ENCODE data around the gene TNFRSF6B.

The TNFRSF6B gene

DNA sequence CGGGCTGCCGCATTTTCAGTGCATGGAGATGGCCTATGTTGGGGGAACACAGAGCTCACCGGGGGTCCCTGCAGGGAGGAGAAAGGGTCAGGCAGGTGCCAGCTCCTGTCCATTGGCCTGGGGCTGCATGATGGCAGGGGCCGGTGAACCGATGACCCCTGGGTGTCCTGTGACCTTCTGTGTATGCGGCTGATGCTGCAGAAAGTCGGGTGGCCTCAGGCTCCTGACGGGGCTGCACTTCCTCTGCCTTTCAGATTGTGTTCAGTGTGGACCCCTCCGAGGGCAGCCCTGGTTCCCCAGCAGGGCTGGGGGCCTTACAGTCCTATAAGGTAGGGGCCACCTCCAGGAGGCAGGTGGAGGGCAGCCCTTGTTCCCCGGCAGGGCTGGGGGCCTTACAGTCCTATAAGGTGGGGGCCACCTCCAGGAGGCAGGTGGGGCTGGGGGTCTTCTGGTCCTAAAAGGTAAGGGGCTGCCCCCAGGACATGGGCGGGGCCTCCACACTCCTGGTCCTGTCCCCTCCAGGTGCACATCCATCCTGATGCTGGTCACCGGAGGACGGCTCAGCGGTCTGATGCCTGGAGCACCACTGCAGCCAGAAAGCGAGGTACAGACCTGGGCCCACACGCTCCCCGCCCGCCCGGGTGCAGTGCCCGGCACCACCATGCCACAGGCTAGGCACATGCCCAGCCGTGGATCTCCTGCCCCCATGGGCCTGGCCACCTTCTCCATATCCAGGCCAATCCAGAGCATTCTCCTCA is 11.0 kb upstream of the TNFRSF6B start:
- no peak overlapping the region for H3K9ac ChIP-seq (ENCODE audit: low read length)
- no peaks in the 10 kb centered on the region for H3K36me3 ChIP-seq (ENCODE audit: low read length)
- no peaks in the 10 kb centered on the region for H3F3A ChIP-seq (ENCODE audit: insufficient read depth)
- H3K9me2 ChIP-seq (replicated peaks; ENCODE audit: insufficient read depth, low read length) = no peaks in the 10 kb centered on the region
- no peaks in the 10 kb centered on the region for H3K27me3 ChIP-seq (ENCODE audit: low read length)
- no peak overlapping the region for H3K4me3 ChIP-seq (ENCODE audit: insufficient read depth, low read length, poor library complexity, severe bottlenecking)
- H3K4me2 ChIP-seq (ENCODE audit: low read depth, low read length, poor library complexity, severe bottlenecking) = no peak overlapping the region
- no peak overlapping the region for H3K27ac ChIP-seq (ENCODE audit: low read depth, low read length)
- no peaks in the 10 kb centered on the region for H3K79me2 ChIP-seq (ENCODE audit: insufficient read depth, low read length)
- H2AFZ ChIP-seq (ENCODE audit: low read depth, low read length, severe bottlenecking) = no peak overlapping the region
- no peaks in the 10 kb centered on the region for H4K20me1 ChIP-seq (ENCODE audit: low read depth, low read length)
- H3K9me3 ChIP-seq (ENCODE audit: insufficient read depth, low read length) = no peaks in the 10 kb centered on the region
- TF ChIP-seq EZH2phosphoT487 (conservative IDR thresholded peaks at IDR 0.05; ENCODE audit: low read length) = no peak
- TF ChIP-seq, protein P1, sequence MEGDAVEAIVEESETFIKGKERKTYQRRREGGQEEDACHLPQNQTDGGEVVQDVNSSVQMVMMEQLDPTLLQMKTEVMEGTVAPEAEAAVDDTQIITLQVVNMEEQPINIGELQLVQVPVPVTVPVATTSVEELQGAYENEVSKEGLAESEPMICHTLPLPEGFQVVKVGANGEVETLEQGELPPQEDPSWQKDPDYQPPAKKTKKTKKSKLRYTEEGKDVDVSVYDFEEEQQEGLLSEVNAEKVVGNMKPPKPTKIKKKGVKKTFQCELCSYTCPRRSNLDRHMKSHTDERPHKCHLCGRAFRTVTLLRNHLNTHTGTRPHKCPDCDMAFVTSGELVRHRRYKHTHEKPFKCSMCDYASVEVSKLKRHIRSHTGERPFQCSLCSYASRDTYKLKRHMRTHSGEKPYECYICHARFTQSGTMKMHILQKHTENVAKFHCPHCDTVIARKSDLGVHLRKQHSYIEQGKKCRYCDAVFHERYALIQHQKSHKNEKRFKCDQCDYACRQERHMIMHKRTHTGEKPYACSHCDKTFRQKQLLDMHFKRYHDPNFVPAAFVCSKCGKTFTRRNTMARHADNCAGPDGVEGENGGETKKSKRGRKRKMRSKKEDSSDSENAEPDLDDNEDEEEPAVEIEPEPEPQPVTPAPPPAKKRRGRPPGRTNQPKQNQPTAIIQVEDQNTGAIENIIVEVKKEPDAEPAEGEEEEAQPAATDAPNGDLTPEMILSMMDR (IDR thresholded peaks at IDR 0.05; ENCODE audit: insufficient read depth, low read length, poor library complexity, severe bottlenecking) = no peak

DNA sequence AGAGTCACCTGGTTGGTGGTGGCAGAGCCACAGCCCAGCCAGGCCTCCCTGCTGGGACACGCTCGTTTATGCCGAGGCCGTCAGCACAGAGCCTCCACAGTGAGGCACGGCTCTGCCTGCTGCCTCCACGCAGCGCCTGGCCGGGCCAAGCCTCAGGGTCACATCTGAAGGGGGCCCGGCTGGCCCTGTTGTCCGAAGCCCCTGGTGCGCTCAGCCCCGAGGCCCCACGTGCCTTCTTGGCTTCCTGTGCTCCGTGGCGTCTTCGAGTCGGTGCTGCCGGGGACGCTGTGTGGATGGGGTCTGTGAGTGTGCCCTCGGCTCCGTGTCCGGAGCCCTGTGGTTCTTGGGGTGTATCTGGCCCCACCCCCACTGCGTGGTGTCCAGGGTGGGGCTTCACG is 10.4 kb upstream of the TNFRSF6B start:
- Histone ChIP-seq H3K4me3 (ENCODE audit: insufficient read depth, low read length, poor library complexity, severe bottlenecking) (no peak overlapping the region), H3K9me3 (ENCODE audit: insufficient read depth, low read length) (no peaks in the 10 kb centered on the region), H3K4me2 (ENCODE audit: low read depth, low read length, poor library complexity, severe bottlenecking) (no peak overlapping the region), H4K20me1 (ENCODE audit: low read depth, low read length) (no peaks in the 10 kb centered on the region), H3K9ac (ENCODE audit: low read length) (no peak overlapping the region), H3K27ac (ENCODE audit: low read depth, low read length) (no peak overlapping the region), H3K9me2 (replicated peaks; ENCODE audit: insufficient read depth, low read length) (no peaks in the 10 kb centered on the region), H3F3A (ENCODE audit: insufficient read depth) (no peaks in the 10 kb centered on the region), H3K27me3 (ENCODE audit: low read length) (no peaks in the 10 kb centered on the region), H2AFZ (ENCODE audit: low read depth, low read length, severe bottlenecking) (no peak overlapping the region), H3K79me2 (ENCODE audit: insufficient read depth, low read length) (no peaks in the 10 kb centered on the region), H3K36me3 (ENCODE audit: low read length) (no peaks in the 10 kb centered on the region)
- TF ChIP-seq EZH2phosphoT487 (conservative IDR thresholded peaks at IDR 0.05; ENCODE audit: low read length) = no peak
- TF ChIP-seq, protein P1 (IDR thresholded peaks at IDR 0.05; ENCODE audit: insufficient read depth, low read length, poor library complexity, severe bottlenecking) = no peak

DNA sequence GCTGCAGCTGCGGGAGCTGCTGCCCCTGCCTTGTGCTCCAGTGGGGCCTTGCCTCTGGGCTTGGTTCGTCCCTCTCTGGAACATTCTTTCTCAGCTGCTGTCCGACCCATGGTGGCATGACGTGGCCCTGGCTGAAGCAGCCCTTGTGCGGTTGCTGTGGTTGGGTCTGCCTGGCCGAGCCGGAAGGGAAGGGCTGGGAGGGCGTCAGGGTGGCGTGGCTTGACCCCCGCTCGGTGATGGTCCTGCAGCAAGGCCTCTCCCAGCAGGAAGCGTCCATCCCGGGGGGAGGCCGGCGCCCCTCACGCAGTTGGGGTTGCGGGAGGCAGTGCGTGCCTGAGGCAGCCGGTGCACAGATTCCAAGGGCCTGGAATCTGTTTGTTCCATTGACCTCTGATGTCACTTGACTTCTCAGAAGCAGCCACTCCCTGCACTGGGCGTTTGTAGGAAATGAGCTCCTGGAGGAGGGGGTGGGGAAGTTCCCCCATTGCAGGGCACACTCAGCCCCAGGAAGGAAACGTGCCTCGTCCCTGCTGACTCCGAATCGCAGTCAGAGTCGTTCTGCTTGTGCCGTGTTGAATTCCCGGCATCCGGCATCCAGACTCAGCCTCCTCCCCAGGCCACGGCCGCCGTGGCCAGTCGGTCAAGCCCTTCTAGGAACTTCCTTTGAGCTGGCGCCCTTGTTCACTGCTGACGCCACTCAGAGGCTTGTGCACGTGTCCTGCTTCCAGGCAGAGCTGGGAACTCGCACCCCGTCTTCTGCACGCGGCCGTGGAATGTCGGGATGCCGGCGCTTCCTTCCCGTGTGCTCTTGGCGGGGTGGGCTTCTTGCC is 9.7 kb upstream of the TNFRSF6B start:
- no peak overlapping the region for H3K4me3 ChIP-seq (ENCODE audit: insufficient read depth, low read length, poor library complexity, severe bottlenecking)
- H3K79me2 ChIP-seq (ENCODE audit: insufficient read depth, low read length) = no peaks in the 10 kb centered on the region
- H3K4me2 ChIP-seq (ENCODE audit: low read depth, low read length, poor library complexity, severe bottlenecking) = no peak overlapping the region
- H3K27me3 ChIP-seq (ENCODE audit: low read length) = no peaks in the 10 kb centered on the region
- H3K9ac ChIP-seq (ENCODE audit: low read length) = no peak overlapping the region
- H3K36me3 ChIP-seq (ENCODE audit: low read length) = no peaks in the 10 kb centered on the region
- no peaks in the 10 kb centered on the region for H4K20me1 ChIP-seq (ENCODE audit: low read depth, low read length)
- H3K9me3 ChIP-seq (ENCODE audit: insufficient read depth, low read length) = no peaks in the 10 kb centered on the region
- H2AFZ ChIP-seq (ENCODE audit: low read depth, low read length, severe bottlenecking) = no peak overlapping the region
- H3K27ac ChIP-seq (ENCODE audit: low read depth, low read length) = no peak overlapping the region
- TF ChIP-seq EZH2phosphoT487 (conservative IDR thresholded peaks at IDR 0.05; ENCODE audit: low read length) = no peak
- TF ChIP-seq, protein P1 (IDR thresholded peaks at IDR 0.05; ENCODE audit: insufficient read depth, low read length, poor library complexity, severe bottlenecking) = no peak
- H3K9me2 ChIP-seq (replicated peaks; ENCODE audit: insufficient read depth, low read length) = no peaks in the 10 kb centered on the region
- H3F3A ChIP-seq (ENCODE audit: insufficient read depth) = no peaks in the 10 kb centered on the region

Data from SU-DHL-6 (cell line).